ENCODE data around the gene GRWD1. TPM values are rescaled to one million over a fixed set of nuclear protein-coding genes. Genes with fewer than 3 reads are reported as not detected.

GRWD1 gene
- total RNA-seq, 1 experiment from 2014 or later = 64.8 TPM

- Histone ChIP-seq H3K4me3 (replicated peaks in 1 of 2; ENCODE audit: low read depth in 1 of 2, low read length in 2 of 2) (no peak overlapping the region), H3K79me2 (ENCODE audit: insufficient read depth, low read length) (no peaks in the 10 kb centered on the region), H4K20me1 (ENCODE audit: insufficient read depth) (no peaks in the 10 kb centered on the region), H3K27me3 (ENCODE audit: insufficient read depth, low read length) (no peaks in the 10 kb centered on the region), H3K27ac (ENCODE audit: low read depth, low read length) (no peak overlapping the region), H3K36me3 (ENCODE audit: control insufficient read depth in 1 of 2, insufficient read depth in 2 of 2, low read length in 2 of 2) (peaks cover 2 to 23% of the 10 kb centered on the region in 2 experiments; a peak in 1 of 4 replicates), H3K9me2 (ENCODE audit: insufficient read depth) (no peaks in the 10 kb centered on the region), H3K4me1 (ENCODE audit: control insufficient read depth in 1 of 2, insufficient read depth in 2 of 2, low read length in 2 of 2) (peaks cover 3 to 28% of the 10 kb centered on the region in 2 experiments), H3K4me2 (ENCODE audit: low read length) (no peak overlapping the region), H3K9ac (ENCODE audit: low read length) (no peak overlapping the region), H2AFZ (ENCODE audit: low read depth, low read length, poor library complexity, severe bottlenecking) (no peak overlapping the region), H3K9me3 (ENCODE audit: control insufficient read depth in 1 of 2, insufficient read depth in 1 of 2, low read depth in 1 of 2, low read length in 2 of 2) (no peaks in the 10 kb centered on the region)
- ATAC-seq (no peak), DNase-seq (ENCODE audit: low read depth, low spot score) (no peak)
- ChIA-PET RAD21 (ENCODE audit: low non-redundant PET in 1 of 2, low total read pairs in 2 of 2, uncharacterized antibody in 2 of 2, unreplicated experiment in 2 of 2) (no interaction called here), POLR2A (no interaction called here), CTCF (no interaction called here)
- BruUV-seq (replicated peaks) = no TSS peak
- TF ChIP-seq SIN3A (IDR thresholded peaks at IDR 0.05; ENCODE audit: low read depth) = no peak
- TF ChIP-seq POLR2A (IDR thresholded peaks at IDR 0.05; ENCODE audit: borderline replicate concordance, extremely low read depth, insufficient read depth, insufficient read length) = no peak
- no peak for TF ChIP-seq ZNF274 (IDR thresholded peaks at IDR 0.05; ENCODE audit: low read depth, low read length)
- no peak for TF ChIP-seq RAD21 (IDR thresholded peaks at IDR 0.05; ENCODE audit: low read depth)
- no peak for TF ChIP-seq ZFX (IDR thresholded peaks at IDR 0.05)
- TF ChIP-seq ZBTB33 (IDR thresholded peaks at IDR 0.05; ENCODE audit: extremely low read depth, insufficient replicate concordance, low read length) = no peak
- no peak for TF ChIP-seq EZH2 (IDR thresholded peaks at IDR 0.05)
- no peak for TF ChIP-seq CEBPB (IDR thresholded peaks at IDR 0.05; ENCODE audit: low read depth)
- no peak for TF ChIP-seq ELF1 (IDR thresholded peaks at IDR 0.05; ENCODE audit: borderline replicate concordance, low read depth)
- TF ChIP-seq SRF (IDR thresholded peaks at IDR 0.05; ENCODE audit: low read depth) = no peak
- TF ChIP-seq ATF3 (IDR thresholded peaks at IDR 0.05) = no peak
- TF ChIP-seq REST (IDR thresholded peaks at IDR 0.05; ENCODE audit: low read depth) = no peak
- no peak for TF ChIP-seq YY1 (IDR thresholded peaks at IDR 0.05; ENCODE audit: extremely low read depth, insufficient replicate concordance, low read depth, low read length)
- no peak for TF ChIP-seq FOSL1 (IDR thresholded peaks at IDR 0.05; ENCODE audit: low read depth)
- no peak for TF ChIP-seq TCF7L2 (IDR thresholded peaks at IDR 0.05; ENCODE audit: borderline replicate concordance, extremely low read depth, insufficient read depth, insufficient read length)
- TF ChIP-seq EGR1 (IDR thresholded peaks at IDR 0.05; ENCODE audit: low read depth) = no peak
- intact Hi-C loops (cut with micrococcal nuclease) = no loop called here
Measured at GRCh38 chr19:48480558-48481500, 35.0 kb downstream of the GRWD1 start.
